LNCAP (cell line): ENCODE results near the gene SPATS2.

ENCODE experiments used
- CTCF ChIP-seq: fragments of 450-650 bp; IDR thresholded peaks from 2 replicates; pipeline ENCODE4 v1.5.1; 2017; ENCODE audit warnings: mild to moderate bottlenecking

The SPATS2 gene

DNA sequence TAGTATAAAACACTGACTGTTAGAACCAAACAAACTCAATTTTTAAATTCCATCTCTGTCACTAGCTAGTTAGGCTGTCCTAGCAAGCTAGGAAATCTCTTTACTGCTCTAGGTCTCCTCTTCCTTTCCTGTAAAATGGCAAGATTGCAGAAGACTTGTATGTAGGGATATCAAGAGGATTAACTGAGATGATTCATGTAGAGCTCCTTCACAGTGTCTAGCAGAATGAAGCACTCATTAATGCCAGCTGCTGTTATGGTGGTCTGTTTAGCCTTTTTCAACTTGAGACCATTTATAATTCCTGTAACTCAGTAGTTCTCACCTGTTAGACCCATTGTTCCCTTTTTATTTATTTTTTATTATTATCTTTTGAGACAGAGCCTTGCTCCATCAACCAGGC, 103.7 kb downstream of the SPATS2 start:
- no peak for TF ChIP-seq CTCF

DNA sequence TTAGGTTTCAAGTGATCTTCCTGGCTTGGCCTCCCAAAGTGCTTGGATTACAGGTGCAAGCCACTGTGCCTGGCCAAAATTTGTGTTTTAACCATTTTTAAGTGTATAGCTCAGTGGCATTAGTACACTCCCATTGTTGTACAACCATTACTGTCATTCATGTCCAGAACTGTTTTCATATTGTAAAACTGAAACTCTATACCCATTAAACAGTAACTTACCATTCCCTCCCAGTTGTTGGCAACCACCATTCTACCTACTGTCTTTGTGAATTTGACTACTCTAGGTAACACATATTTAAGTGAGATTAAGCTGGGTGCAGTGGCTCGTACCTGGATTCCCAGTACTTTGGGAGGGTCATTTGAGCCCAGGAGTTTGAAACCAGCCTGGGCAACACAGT, 104.3 kb downstream of the SPATS2 start:
- TF ChIP-seq CTCF = no peak

GRCh38 chr12:49476091-49476490, 108.8 kb downstream of the SPATS2 start:
- TF ChIP-seq CTCF = no peak

- no peak for TF ChIP-seq CTCF
These were observed 111.8 kb downstream of the SPATS2 start for GRCh38 chr12:49478949-49479664.

DNA sequence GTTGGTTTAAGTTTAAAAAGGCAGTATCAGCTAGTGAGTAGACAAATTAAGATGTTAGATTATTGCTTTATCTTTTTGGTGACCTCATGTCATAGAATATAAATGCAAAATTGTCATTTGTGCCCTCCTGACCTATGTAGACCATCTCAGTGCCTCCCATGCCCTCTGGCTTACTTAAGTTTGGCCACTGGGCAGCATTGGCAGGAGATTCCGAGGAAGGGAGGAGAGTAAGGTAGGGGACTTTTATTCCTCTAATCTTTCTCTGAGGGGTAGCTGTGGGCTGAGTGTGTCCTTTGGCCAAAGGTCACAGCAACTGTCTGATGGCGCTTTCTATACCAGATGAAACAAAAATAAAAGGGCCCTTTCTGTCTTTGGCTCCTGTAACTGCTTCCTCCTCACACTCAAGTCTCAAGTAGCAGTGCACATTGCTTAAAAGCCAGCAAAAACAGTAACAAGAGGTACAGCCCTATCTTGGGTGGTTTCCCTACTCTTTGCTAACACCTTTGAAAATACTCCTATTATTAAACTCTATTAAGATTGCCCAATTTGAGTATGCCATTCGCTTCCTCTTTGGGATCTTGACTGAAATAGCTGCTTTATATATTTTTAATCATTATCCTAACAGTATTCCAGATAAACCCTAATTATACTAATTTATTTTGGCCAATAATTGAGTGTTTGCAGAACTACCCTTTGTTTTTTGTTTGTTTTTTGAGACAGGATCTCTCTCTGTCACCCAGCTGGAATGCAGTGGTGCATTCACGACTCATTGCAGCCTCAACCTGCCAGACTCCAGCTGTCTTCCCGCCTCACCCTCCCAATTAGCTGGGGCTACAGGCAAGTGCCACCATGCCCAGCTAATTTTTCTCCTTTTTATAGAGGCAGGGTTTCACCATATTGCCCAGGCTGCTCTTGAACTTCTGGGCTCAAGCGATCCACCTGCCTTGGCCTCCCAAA, 115.1 kb downstream of the SPATS2 start:
- no peak for TF ChIP-seq CTCF

- no peak for TF ChIP-seq CTCF
These were observed 116.4 kb downstream of the SPATS2 start for GRCh38 chr12:49483619-49484018.

- TF ChIP-seq CTCF = no peak
These were observed 120.3 kb downstream of the SPATS2 start for GRCh38 chr12:49487605-49488004.
